GM12878 (cell line): ENCODE results near the gene SNX2. TPM values are rescaled to one million over a fixed set of nuclear protein-coding genes. Genes with fewer than 3 reads are reported as not detected.

Experiments used
- ATAC-seq: fragments of 200-7000 bp; cut with Tn5 transposase; 3 replicates; pipeline ENCODE4 v1.9.1; 2020; ENCODE audit warnings: mild to moderate bottlenecking, moderate library complexity
- BruUV-seq: library from RNA; stranded (reverse); fragments of 400-500 nt; replicated peaks from 2 replicates; lab custom pipeline; 2021; lab: Mats Ljungman, UMichigan
- CTCF ChIA-PET: fragments of 300-600 bp; sonication (Branson Sonifier 250); formaldehyde crosslinking; extraction: SDS; loops from one replicate; lab custom pipeline; 2021; ENCODE audit warnings: inconsistent platforms; lab: Yijun Ruan, JAX
- POLR2A ChIA-PET: fragments of 350-600 bp; formaldehyde crosslinking; extraction: SDS; loops from one replicate; lab custom pipeline; 2021; ENCODE audit warnings: inconsistent platforms; lab: Charles Lee
- RAD21 ChIA-PET: fragments of 300-600 bp; sonication (Branson Sonifier 250); formaldehyde crosslinking; loops from one replicate; lab custom pipeline; 2023; ENCODE audit warnings: antibody characterized with exemption; ENCODE audit not compliant: unreplicated experiment; lab: Charles Lee
- SMC1A ChIA-PET: fragments of 300-600 bp; sonication (Branson Sonifier 250); formaldehyde crosslinking; loops from one replicate; lab custom pipeline; 2023; ENCODE audit not compliant: unreplicated experiment, uncharacterized antibody; lab: Charles Lee
- DNase-seq: peaks from one replicate; pipeline ENCODE4 v3.0.0-alpha.2; 2011; ENCODE audit warnings: low read depth, low spot score
- FAIRE-seq: peaks from 3 replicates; lab custom pipeline; 2011; peaks lifted over from hg19 to GRCh38; lab: Jason Lieb, UNC
- H2AFZ ChIP-seq: 2 replicates; pipeline ENCODE4 v1.6.0; 2011; ENCODE audit warnings: low read depth, low read length, control low read depth; ENCODE audit not compliant: control insufficient read depth
- H3K27ac ChIP-seq: 2 replicates; pipeline ENCODE4 v1.5.1; 2011; ENCODE audit warnings: control low read depth; ENCODE audit not compliant: control insufficient read depth, insufficient read depth
- H3K27me3 ChIP-seq, 2 experiments: replicated peaks in 1 of 2; 2 replicates each; pipeline versions ENCODE4 v1.6.0 to v1.6.1; 2011; ENCODE audit warnings: low read length in 1 of 2; ENCODE audit not compliant: control insufficient read depth in 2 of 2, insufficient read depth in 2 of 2
- H3K36me3 ChIP-seq, 2 experiments: 2 replicates each; pipeline ENCODE4 v1.5.1; 2011; ENCODE audit warnings: low read length in 1 of 2; ENCODE audit not compliant: control insufficient read depth in 2 of 2, insufficient read depth in 2 of 2
- H3K4me1 ChIP-seq: 2 replicates; pipeline ENCODE4 v1.6.1; 2011; ENCODE audit warnings: mild to moderate bottlenecking, low read length, moderate library complexity, mixed read lengths; ENCODE audit not compliant: control insufficient read depth, insufficient read depth
- H3K4me2 ChIP-seq: 2 replicates; pipeline ENCODE4 v1.6.0; 2011; ENCODE audit warnings: control low read depth; ENCODE audit not compliant: control insufficient read depth, insufficient read depth
- H3K4me3 ChIP-seq: fragments of 200-600 bp; sonication (generic); 2 replicates; pipeline ENCODE4 v1.5.1; 2016
- H3K79me2 ChIP-seq: 2 replicates; pipeline ENCODE4 v1.6.0; 2011; ENCODE audit warnings: low read length; ENCODE audit not compliant: control insufficient read depth, insufficient read depth
- H3K9ac ChIP-seq: 2 replicates; pipeline ENCODE4 v1.8.0; 2011; ENCODE audit warnings: low read length, control low read depth, mixed read lengths; ENCODE audit not compliant: control insufficient read depth, insufficient read depth
- H3K9me3 ChIP-seq: replicated peaks from 3 replicates; pipeline ENCODE4 v1.5.1; 2011; ENCODE audit warnings: mild to moderate bottlenecking, low read length; ENCODE audit not compliant: control insufficient read depth, insufficient read depth
- H4K20me1 ChIP-seq: 2 replicates; pipeline ENCODE4 v1.6.0; 2011; ENCODE audit not compliant: control insufficient read depth, insufficient read depth
- CHD1 ChIP-seq: IDR thresholded peaks from 2 replicates; pipeline ENCODE4 v1.6.1; 2012; ENCODE audit warnings: low read depth, low read length, improper control_type of control experiment
- CREM ChIP-seq: IDR thresholded peaks from 2 replicates; pipeline ENCODE4 v1.6.1; 2014; ENCODE audit warnings: antibody characterized with exemption, low read depth
- ESRRA ChIP-seq: IDR thresholded peaks from 2 replicates; pipeline ENCODE4 v1.6.1; 2012; ENCODE audit warnings: mild to moderate bottlenecking, low read length, improper control_type of control experiment
- FOXK2 ChIP-seq: fragments of 450-650 bp; IDR thresholded peaks from 2 replicates; pipeline ENCODE4 v1.6.1; 2017; ENCODE audit warnings: mild to moderate bottlenecking, moderate library complexity
- HDAC6 ChIP-seq: fragments of 200-600 bp; sonication (generic); IDR thresholded peaks from one replicate; pipeline ENCODE4 v1.8.0; 2017; ENCODE audit warnings: antibody characterized with exemption; ENCODE audit not compliant: unreplicated experiment
- PML ChIP-seq: IDR thresholded peaks from 2 replicates; pipeline ENCODE4 v1.6.1; 2012; ENCODE audit warnings: low read length, inconsistent platforms
- POLR2AphosphoS2 ChIP-seq: IDR thresholded peaks from 2 replicates; pipeline ENCODE4 v1.6.1; 2011; ENCODE audit warnings: low read depth, mild to moderate bottlenecking, low read length, improper control_type of control experiment, moderate library complexity
- POU2F2 ChIP-seq: IDR thresholded peaks from 3 replicates; pipeline ENCODE4 v1.6.1; 2011; ENCODE audit warnings: low read depth, mild to moderate bottlenecking, low read length, borderline replicate concordance
- RBBP5 ChIP-seq: fragments of 200-600 bp; sonication (generic); conservative IDR thresholded peaks from 2 replicates; pipeline ENCODE4 v1.6.1; 2016
- SMC3 ChIP-seq: IDR thresholded peaks from 2 replicates; pipeline ENCODE4 v1.6.1; 2011; ENCODE audit warnings: low read length, improper control_type of control experiment, borderline replicate concordance
- SREBF1 ChIP-seq: IDR thresholded peaks from 2 replicates; pipeline ENCODE4 v1.6.1; 2012; ENCODE audit warnings: mild to moderate bottlenecking, low read length
- TAF1 ChIP-seq: IDR thresholded peaks from 2 replicates; pipeline ENCODE4 v1.6.1; 2011; ENCODE audit warnings: mild to moderate bottlenecking, low read depth, low read length, borderline replicate concordance
- TCF7 ChIP-seq: IDR thresholded peaks from 2 replicates; pipeline ENCODE4 v1.6.1; 2014; ENCODE audit warnings: antibody characterized with exemption, borderline replicate concordance
- ZZZ3 ChIP-seq: IDR thresholded peaks from 2 replicates; pipeline ENCODE4 v1.6.1; 2011; ENCODE audit warnings: low read depth; ENCODE audit not compliant: control insufficient read depth, insufficient read length
- WGBS: methylation state at CpG from one replicate; pipeline ENCODE4 v1.1.6; 2016; ENCODE audit warnings: low lambda C conversion rate; ENCODE audit not compliant: insufficient replicate concordance, insufficient coverage; ENCODE audit errors: missing lambda C conversion rate; 5-methylcytosine and 5-hydroxymethylcytosine counted together
- in situ Hi-C: fragments of 300-500 bp; cut with MboI; formaldehyde crosslinking; loops from 9 replicates; pipeline ENCODE4 v1.14.3; 2018; ENCODE audit warnings: mixed read lengths
- intact Hi-C: fragments of 100-400 bp; cut with micrococcal nuclease; formaldehyde crosslinking; loops from one replicate; pipeline ENCODE4 v1.14.2; 2022; ENCODE audit not compliant: unreplicated experiment
- polyA plus RNA-seq, 11 experiments: library from polyadenylated mRNA; depleted of rRNA in 4 of 11; unstranded in 6 of 11; stranded (reverse) in 5 of 11; fragments of >200 nt; fragmentation: Nextera tagmentation in 4 of 11; fragmentation: Illumina TruSeq in 1 of 11; extraction: Ambion mirVana in 4 of 11; extraction: Trizol in 1 of 11; gene quantifications; 1 replicate in 1 of 11; 2 replicates in 10 of 11; pipeline versions ENCODE4 v1.2.1 to v1.2.3, GENCODE V29; 2011 to 2016; ENCODE audit warnings: inconsistent platforms in 2 of 11, missing spikeins in 2 of 11, low read depth in 1 of 11
- total RNA-seq, 4 experiments: library from RNA; depleted of rRNA in 3 of 4; stranded (reverse); fragments of >200 nt in 3 of 4; fragmentation: Illumina TruSeq in 1 of 4; extraction: Trizol in 1 of 4; gene quantifications; 2 replicates each; pipeline versions ENCODE4 v1.2.1 to v1.2.3, GENCODE V29; 2013 to 2021
- TF ChIP-seq, protein P1 (sequence below): fragments of 450-650 bp; IDR thresholded peaks from 2 replicates; pipeline ENCODE4 v1.6.1; 2017; ENCODE audit warnings: mild to moderate bottlenecking, moderate library complexity
- TF ChIP-seq, protein P2 (sequence below): fragments of 450-650 bp; IDR thresholded peaks from 2 replicates; pipeline ENCODE4 v1.6.1; 2018; ENCODE audit warnings: mild to moderate bottlenecking, low read depth, moderate library complexity; ENCODE audit not compliant: partially characterized antibody

SNX2 gene
- total and polyA plus RNA-seq, 10 of the 15 experiments (the other 5 are each of a cell fraction or from before 2014, with no cell fraction given), result 46.3 to 84.3 (median 63.0) TPM

DNA sequence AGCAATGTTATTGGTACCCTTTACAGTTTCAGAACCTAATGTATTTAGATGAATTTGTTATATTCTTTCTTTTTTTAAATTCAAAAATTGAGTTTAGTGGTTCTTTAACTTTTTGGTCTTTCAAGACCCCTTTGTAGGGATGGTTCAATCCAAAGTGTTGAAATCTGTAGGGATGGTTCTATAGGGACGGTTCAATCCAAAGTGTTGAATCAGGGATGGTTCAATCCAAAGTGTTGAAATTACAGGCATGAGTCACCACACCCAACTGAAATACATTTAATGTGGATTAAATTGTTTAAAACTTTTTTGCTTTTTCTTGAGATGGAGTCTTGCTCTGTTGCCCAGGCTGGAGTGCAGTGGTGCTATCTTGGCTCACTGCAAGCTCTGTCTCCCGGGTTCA lies 30.6 kb downstream of the SNX2 start:
- Histone ChIP-seq H3K4me1 (no peaks in the 10 kb centered on the region), H4K20me1 (no peaks in the 10 kb centered on the region), H3K4me3 (no peak overlapping the region), H3K27me3 (no peaks in the 10 kb centered on the region), H2AFZ (no peak overlapping the region), H3K4me2 (no peak overlapping the region), H3K9me3 (no peaks in the 10 kb centered on the region), H3K79me2 (no peaks in the 10 kb centered on the region), H3K9ac (no peak overlapping the region), H3K36me3 (peaks cover 2 to 12% of the 10 kb centered on the region in 2 experiments; a peak in 3 of 4 replicates), H3K27ac (no peak overlapping the region)
- WGBS, result 100% methylated on average over 2 of the region's 2 CpGs
- ATAC-seq (no peak), FAIRE-seq (no peak), DNase-seq (no peak)
- ChIA-PET POLR2A (interaction anchor here (0.8 kb wide), 1 partner anchor 15 kb away, joined by 3 read pairs; no protein-coding TSS in a partner anchor), SMC1A (interaction anchor here (0.7 kb wide), 1 partner anchor 63 kb away, joined by 3 read pairs; no protein-coding TSS in a partner anchor), RAD21 (no interaction called here), CTCF (no interaction called here)
- in situ Hi-C loops, result no loop called here
- no TSS peak for BruUV-seq
- intact Hi-C loops, result no loop called here
- TF ChIP-seq ZZZ3 (no peak), SMC3 (no peak), CREM (no peak), ESRRA (no peak), TCF7 (no peak), CHD1 (no peak), SREBF1 (no peak), HDAC6 (no peak), POU2F2 (no peak), PML (no peak), POLR2AphosphoS2 (no peak), RBBP5 (no peak), TAF1 (no peak), FOXK2 (no peak)
- TF ChIP-seq, protein P1, sequence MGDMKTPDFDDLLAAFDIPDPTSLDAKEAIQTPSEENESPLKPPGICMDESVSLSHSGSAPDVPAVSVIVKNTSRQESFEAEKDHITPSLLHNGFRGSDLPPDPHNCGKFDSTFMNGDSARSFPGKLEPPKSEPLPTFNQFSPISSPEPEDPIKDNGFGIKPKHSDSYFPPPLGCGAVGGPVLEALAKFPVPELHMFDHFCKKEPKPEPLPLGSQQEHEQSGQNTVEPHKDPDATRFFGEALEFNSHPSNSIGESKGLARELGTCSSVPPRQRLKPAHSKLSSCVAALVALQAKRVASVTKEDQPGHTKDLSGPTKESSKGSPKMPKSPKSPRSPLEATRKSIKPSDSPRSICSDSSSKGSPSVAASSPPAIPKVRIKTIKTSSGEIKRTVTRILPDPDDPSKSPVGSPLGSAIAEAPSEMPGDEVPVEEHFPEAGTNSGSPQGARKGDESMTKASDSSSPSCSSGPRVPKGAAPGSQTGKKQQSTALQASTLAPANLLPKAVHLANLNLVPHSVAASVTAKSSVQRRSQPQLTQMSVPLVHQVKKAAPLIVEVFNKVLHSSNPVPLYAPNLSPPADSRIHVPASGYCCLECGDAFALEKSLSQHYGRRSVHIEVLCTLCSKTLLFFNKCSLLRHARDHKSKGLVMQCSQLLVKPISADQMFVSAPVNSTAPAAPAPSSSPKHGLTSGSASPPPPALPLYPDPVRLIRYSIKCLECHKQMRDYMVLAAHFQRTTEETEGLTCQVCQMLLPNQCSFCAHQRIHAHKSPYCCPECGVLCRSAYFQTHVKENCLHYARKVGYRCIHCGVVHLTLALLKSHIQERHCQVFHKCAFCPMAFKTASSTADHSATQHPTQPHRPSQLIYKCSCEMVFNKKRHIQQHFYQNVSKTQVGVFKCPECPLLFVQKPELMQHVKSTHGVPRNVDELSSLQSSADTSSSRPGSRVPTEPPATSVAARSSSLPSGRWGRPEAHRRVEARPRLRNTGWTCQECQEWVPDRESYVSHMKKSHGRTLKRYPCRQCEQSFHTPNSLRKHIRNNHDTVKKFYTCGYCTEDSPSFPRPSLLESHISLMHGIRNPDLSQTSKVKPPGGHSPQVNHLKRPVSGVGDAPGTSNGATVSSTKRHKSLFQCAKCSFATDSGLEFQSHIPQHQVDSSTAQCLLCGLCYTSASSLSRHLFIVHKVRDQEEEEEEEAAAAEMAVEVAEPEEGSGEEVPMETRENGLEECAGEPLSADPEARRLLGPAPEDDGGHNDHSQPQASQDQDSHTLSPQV, result no peak
- TF ChIP-seq, protein P2, sequence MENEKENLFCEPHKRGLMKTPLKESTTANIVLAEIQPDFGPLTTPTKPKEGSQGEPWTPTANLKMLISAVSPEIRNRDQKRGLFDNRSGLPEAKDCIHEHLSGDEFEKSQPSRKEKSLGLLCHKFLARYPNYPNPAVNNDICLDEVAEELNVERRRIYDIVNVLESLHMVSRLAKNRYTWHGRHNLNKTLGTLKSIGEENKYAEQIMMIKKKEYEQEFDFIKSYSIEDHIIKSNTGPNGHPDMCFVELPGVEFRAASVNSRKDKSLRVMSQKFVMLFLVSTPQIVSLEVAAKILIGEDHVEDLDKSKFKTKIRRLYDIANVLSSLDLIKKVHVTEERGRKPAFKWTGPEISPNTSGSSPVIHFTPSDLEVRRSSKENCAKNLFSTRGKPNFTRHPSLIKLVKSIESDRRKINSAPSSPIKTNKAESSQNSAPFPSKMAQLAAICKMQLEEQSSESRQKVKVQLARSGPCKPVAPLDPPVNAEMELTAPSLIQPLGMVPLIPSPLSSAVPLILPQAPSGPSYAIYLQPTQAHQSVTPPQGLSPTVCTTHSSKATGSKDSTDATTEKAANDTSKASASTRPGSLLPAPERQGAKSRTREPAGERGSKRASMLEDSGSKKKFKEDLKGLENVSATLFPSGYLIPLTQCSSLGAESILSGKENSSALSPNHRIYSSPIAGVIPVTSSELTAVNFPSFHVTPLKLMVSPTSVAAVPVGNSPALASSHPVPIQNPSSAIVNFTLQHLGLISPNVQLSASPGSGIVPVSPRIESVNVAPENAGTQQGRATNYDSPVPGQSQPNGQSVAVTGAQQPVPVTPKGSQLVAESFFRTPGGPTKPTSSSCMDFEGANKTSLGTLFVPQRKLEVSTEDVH, result no peak
